Subcutaneous adipose tissue (tissue), 4 donors: Measurements from ENCODE around the gene FSTL4. TPM values are rescaled to one million over a fixed set of nuclear protein-coding genes. Genes with fewer than 3 reads are reported as not detected.

Source experiments
- CTCF ChIP-seq: fragments of 450-650 bp; IDR thresholded peaks from one replicate; pipeline ENCODE4 v1.5.1; 2016; ENCODE audit warnings: low read depth, mild to moderate bottlenecking, control low read depth, antibody characterized with exemption, moderate library complexity
- total RNA-seq, 4 donors: library from RNA; depleted of rRNA; stranded (reverse); fragments of >200 nt; gene quantifications; one replicate each; pipeline ENCODE4 v1.1.0, GENCODE V29; 2016

FSTL4 gene
- total RNA-seq, 4 donors from 2014 or later: not detected

DNA sequence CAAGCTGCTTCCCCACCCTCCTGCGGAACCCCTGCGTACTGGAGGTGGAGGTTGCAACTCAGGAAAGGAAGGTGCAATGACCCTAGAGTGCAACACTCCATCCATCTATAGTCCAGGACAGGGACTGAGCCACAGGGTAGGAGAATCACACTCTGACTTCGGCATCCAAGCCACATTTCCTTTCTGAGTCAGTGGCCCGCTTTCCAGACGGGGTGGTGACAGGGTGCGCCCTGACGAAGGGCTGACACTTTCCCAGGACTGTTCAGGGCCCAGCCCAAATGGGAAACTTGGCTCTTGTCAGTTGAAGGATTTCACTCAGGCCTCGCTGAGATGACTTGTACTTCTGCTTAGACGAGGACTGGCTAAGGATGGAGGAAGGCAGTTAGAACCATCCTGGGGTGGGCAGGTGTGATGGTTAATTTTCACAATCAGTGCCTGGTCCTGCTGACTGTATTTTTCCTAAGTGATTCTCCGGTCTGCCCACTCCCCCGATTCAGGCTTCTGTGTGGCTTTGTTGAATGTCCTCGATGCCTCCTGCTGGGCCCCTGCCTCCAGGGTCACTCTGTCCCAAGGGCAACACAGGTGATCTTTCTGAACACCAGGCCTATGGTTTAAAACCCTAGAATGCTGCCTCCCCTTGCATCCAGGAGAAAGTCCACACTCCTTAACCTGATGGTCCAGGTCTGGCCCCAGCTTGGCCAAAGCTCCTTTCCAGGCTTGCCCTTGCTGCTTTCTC is 228.1 kb downstream of the FSTL4 start:
- no peak for TF ChIP-seq CTCF

DNA sequence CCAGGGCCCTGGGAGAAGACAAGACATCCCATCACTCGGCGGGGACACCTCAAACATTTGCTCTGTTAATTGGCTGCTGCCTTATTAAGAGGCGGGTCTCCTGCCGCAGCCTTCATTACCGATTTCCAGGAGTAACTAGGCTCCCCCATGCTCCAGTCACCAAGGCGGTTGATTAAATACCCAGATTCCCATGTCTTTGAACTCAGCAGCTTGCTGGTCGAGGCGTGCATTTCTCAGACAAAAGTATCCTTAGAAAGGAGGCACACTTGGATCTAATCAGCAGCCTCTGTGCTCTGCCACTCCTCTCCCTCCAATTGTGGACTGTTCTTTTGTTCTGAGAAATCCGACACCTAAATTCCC is 228.8 kb downstream of the FSTL4 start:
- no peak for TF ChIP-seq CTCF

DNA sequence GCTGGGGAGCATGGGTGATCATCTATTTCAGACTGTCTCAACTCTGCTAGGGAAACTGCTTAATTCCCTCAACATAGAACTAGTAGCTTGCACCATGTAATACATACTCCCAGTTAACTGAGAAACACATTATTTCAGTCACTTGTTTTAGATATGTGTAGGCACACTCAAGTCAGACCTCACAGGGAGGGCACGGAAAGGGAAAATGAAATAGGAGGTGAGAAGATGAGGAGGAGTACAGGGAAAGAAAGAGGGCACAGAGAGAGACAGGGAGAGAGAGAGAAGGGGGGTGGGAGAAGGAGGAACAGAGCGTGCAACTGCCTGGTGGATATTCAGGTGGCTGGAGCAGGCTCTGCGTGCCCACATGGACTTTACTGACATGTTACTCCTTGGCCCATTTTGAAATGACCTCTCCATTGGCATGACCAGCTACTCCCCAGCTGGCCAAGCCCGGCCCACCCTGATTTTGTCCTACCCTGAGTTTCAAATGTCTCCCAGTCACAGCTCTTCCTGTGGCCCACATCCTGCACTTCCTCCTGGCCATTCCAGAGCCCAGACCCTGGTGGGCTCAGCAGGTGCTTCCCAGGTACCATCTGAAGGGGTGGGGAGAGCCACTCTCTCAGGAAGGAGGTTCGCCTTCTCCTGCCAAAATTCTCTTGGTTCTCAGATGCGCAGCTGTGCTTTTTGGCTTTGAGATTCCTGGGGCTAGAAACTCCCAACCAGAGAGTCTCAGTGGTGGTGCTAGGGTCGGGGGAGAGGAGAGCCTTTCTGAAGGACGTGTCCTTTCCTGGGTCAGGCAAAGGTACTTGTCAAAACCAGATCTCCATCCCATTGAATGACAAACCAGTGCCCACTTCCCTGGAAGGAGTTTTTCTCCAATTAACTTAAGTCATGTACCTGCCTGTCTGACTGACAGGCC is 229.4 kb downstream of the FSTL4 start:
- no peak for TF ChIP-seq CTCF

DNA sequence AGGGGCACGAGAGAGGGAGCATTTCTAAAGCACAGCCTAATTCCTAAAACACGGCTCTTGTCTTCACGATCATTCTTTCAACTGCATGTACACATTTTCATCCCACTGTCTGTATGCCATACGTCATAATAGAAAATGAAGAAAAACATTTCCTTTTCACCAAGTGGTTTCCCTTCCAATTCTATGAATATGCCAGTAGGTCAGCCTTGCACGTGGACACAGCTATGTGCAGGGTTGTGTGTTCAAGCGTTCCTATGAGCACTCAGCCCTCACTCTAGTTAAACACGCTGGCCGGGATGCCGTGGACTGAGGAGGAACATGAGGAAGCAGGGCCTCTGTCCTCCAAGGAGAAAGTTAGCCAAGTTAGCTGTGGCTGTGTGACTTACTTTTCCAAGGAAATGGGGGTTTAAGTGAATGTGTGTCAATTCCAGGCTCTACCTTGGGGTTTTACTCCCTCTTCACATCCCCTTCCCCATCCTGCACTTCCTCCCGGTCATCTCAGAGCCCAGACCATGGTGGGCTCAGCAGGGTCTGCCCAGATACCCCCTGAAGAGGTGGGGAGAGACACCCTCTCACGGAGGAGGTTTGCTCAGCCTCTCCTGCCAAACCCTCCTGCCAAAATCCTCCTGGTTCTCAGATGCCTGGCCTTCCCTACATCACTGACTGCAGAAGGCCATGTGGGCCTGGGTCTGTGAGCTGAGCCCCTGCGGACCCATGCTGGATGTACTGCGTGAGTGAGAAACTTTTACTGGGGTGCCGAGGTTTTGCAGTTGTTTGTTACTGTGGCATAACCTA is 230.6 kb downstream of the FSTL4 start:
- no peak for TF ChIP-seq CTCF

- TF ChIP-seq CTCF: no peak
These were observed 231.3 kb downstream of the FSTL4 start for GRCh38 chr5:133381041-133381440.

DNA sequence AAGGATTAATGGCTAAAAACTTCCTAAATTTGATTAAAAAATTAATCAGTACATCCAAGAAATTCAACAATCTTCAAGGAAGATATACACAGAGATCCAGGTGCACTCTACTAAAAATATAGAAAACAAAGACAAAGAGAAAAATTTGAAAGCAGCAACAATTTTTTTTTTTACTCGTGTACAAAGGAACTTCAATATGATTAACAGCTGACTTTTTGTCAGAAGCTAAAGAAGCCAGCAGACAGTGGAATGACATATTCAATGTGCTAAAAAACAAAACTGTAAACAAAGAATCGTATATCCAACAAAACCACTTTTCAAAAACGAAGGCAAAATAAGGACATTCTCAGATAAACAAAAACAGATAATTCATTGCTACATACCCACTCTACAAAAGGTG is 234.6 kb downstream of the FSTL4 start:
- no peak for TF ChIP-seq CTCF

- no peak for TF ChIP-seq CTCF
These were observed 235.4 kb downstream of the FSTL4 start for GRCh38 chr5:133376986-133377385.
